Endodermal cell (in vitro differentiated cells): Measurements from ENCODE around the gene DESI1. TPM values are rescaled to one million over a fixed set of nuclear protein-coding genes. Genes with fewer than 3 reads are reported as not detected.
"Not testable (repeated sequence)": the region's sequence is repeated elsewhere in the genome, so short reads cannot be mapped to it uniquely, and the experiment has no call there.

Experiments used
- DNase-seq: peaks from one replicate; pipeline ENCODE4 v3.0.0-alpha.2; 2017
- H3K27ac ChIP-seq: 2 replicates; pipeline ENCODE4 v1.5.1; 2013; ENCODE audit warnings: mild to moderate bottlenecking, low read depth, low read length, moderate library complexity
- H3K27me3 ChIP-seq: 2 replicates; pipeline ENCODE4 v1.6.1; 2013; ENCODE audit warnings: mild to moderate bottlenecking, low read length, moderate library complexity; ENCODE audit not compliant: insufficient read depth, control insufficient read depth, poor library complexity, severe bottlenecking
- H3K36me3 ChIP-seq: 2 replicates; pipeline ENCODE4 v1.7.0; 2013; ENCODE audit warnings: mild to moderate bottlenecking, low read length, moderate library complexity; ENCODE audit not compliant: control insufficient read depth, insufficient read depth
- H3K4me1 ChIP-seq: one replicate; pipeline ENCODE4 v1.7.0; 2013; ENCODE audit warnings: low read length; ENCODE audit not compliant: control insufficient read depth, insufficient read depth
- H3K4me3 ChIP-seq: 2 replicates; pipeline ENCODE4 v1.5.1; 2013; ENCODE audit warnings: mild to moderate bottlenecking, low read length, moderate library complexity
- H3K9ac ChIP-seq: 2 replicates; pipeline ENCODE4 v1.6.1; 2013; ENCODE audit warnings: mild to moderate bottlenecking, low read length, moderate library complexity; ENCODE audit not compliant: poor library complexity, severe bottlenecking; ENCODE audit errors: extremely low read depth
- H3K9me3 ChIP-seq: 2 replicates; pipeline ENCODE4 v1.6.1; 2013; ENCODE audit warnings: mild to moderate bottlenecking, low read length, moderate library complexity; ENCODE audit not compliant: control insufficient read depth
- H3K27ac Mint-ChIP-seq: 2 replicates; pipeline ENCODE4 v1.8.0; 2020; ENCODE audit warnings: mixed read lengths
- H3K27me3 Mint-ChIP-seq: 2 replicates; pipeline ENCODE4 v1.8.0; 2021; ENCODE audit warnings: mild to moderate bottlenecking, mixed read lengths; ENCODE audit not compliant: insufficient read depth
- H3K36me3 Mint-ChIP-seq: 2 replicates; pipeline ENCODE4 v1.8.0; 2020; ENCODE audit warnings: low read depth, mixed read lengths
- H3K4me1 Mint-ChIP-seq: 2 replicates; pipeline ENCODE4 v1.8.0; 2020; ENCODE audit warnings: mixed read lengths
- H3K4me3 Mint-ChIP-seq: 2 replicates; pipeline ENCODE4 v1.8.0; 2020; ENCODE audit warnings: mild to moderate bottlenecking, moderate library complexity, mixed read lengths
- H3K9me3 Mint-ChIP-seq: 2 replicates; pipeline ENCODE4 v1.8.0; 2020; ENCODE audit warnings: mild to moderate bottlenecking, mixed read lengths
- CTCF ChIP-seq: fragments of 200-600 bp; sonication (generic); conservative IDR thresholded peaks from 2 replicates; pipeline ENCODE4 v1.5.0; 2021; ENCODE audit warnings: antibody characterized with exemption, mild to moderate bottlenecking
- WGBS, 2 experiments: methylation state at CpG; one replicate each; pipeline versions ENCODE4 v1.1.5 to v1.1.7; 2013; ENCODE audit warnings: missing lambda C conversion rate in 2 of 2, mixed read lengths in 1 of 2; ENCODE audit not compliant: insufficient coverage in 1 of 2, insufficient read length in 1 of 2; 5-methylcytosine and 5-hydroxymethylcytosine counted together
- total RNA-seq, 2 donors: library from RNA; stranded (reverse); fragmentation: NEBNext Ultra II Directional in 1 of 2; extraction: Animal tissue kit (Norgen Biotek cat#: 25700) in 1 of 2; gene quantifications; 2 replicates in 1 of 2; 3 replicates in 1 of 2; pipeline ENCODE4 v1.2.1, GENCODE V29; 2021

Gene DESI1
- total RNA-seq, 2 donors from 2014 or later, result 21.8 to 28.9 TPM

GRCh38 chr22:41597635-41597953, 23.2 kb downstream of the DESI1 start:
- peaks cover 17% of the 10 kb centered on the region for H3K36me3 Mint-ChIP-seq
- Histone ChIP-seq H3K36me3 (peaks cover 18% of the 10 kb centered on the region), H3K4me3 (no peak overlapping the region), H3K27ac (no peak overlapping the region), H3K9me3 (no peaks in the 10 kb centered on the region), H3K27me3 (no peaks in the 10 kb centered on the region), H3K9ac (no peak overlapping the region), H3K4me1 (peaks cover 5% of the 10 kb centered on the region)
- no peak for TF ChIP-seq CTCF
- DNase-seq, result no peak
- H3K9me3 Mint-ChIP-seq, result peaks cover 5% of the 10 kb centered on the region
- H3K27me3 Mint-ChIP-seq, result no peaks in the 10 kb centered on the region
- 96 to 100% methylated on average over 1 to 2 of the region's 2 CpGs for WGBS, 2 experiments
- H3K4me3 Mint-ChIP-seq, result no peak overlapping the region
- peaks cover 2% of the 10 kb centered on the region for H3K4me1 Mint-ChIP-seq
- H3K27ac Mint-ChIP-seq, result no peak overlapping the region

- H3K9ac ChIP-seq, result no peak overlapping the region
- Mint-ChIP-seq H3K36me3 (peaks cover 12% of the 10 kb centered on the region), H3K27me3 (no peaks in the 10 kb centered on the region), H3K4me1 (peaks cover 2% of the 10 kb centered on the region), H3K27ac (no peak overlapping the region), H3K4me3 (no peak overlapping the region), H3K9me3 (peaks cover 6% of the 10 kb centered on the region)
- WGBS, 2 experiments, result 66 to 67% methylated on average over 12 to 13 of the region's 13 CpGs
- H3K4me1 ChIP-seq, result peaks cover 5% of the 10 kb centered on the region
- H3K27me3 ChIP-seq, result no peaks in the 10 kb centered on the region
- DNase-seq, result peak; percentile 91
- peak; percentile 93 for TF ChIP-seq CTCF
- no peak overlapping the region for H3K4me3 ChIP-seq
- no peak overlapping the region for H3K27ac ChIP-seq
- no peaks in the 10 kb centered on the region for H3K9me3 ChIP-seq
- H3K36me3 ChIP-seq, result peaks cover 14% of the 10 kb centered on the region
Observed at GRCh38 chr22:41596776-41597634, 23.8 kb downstream of the DESI1 start.

- whole genome bisulfite sequencing, 2 experiments, result 90% methylated on average over 5 of the region's 5 CpGs; no CpG with 5 or more reads in 1 of the 2 experiments
- DNase-seq, result no peak
- Histone ChIP-seq H3K9ac (no peak overlapping the region), H3K27ac (no peak overlapping the region), H3K4me3 (no peak overlapping the region), H3K36me3 (peaks cover 7% of the 10 kb centered on the region), H3K27me3 (no peaks in the 10 kb centered on the region), H3K4me1 (peaks cover 5% of the 10 kb centered on the region), H3K9me3 (no peaks in the 10 kb centered on the region)
- Mint-ChIP-seq H3K4me3 (no peak overlapping the region), H3K27me3 (no peaks in the 10 kb centered on the region), H3K27ac (no peak overlapping the region), H3K4me1 (peaks cover 2% of the 10 kb centered on the region), H3K9me3 (peaks cover 6% of the 10 kb centered on the region), H3K36me3 (peaks cover 9% of the 10 kb centered on the region)
- no peak for TF ChIP-seq CTCF
Observed at GRCh38 chr22:41595703-41596102, 25.1 kb downstream of the DESI1 start.

GRCh38 chr22:41593336-41593960, 27.4 kb downstream of the DESI1 start:
- H3K9ac ChIP-seq, H3K27ac ChIP-seq, H3K4me1 ChIP-seq, H3K4me3 ChIP-seq, H3K27ac Mint-ChIP-seq, H3K36me3 ChIP-seq, H3K4me3 Mint-ChIP-seq, H3K4me1 Mint-ChIP-seq, H3K27me3 ChIP-seq, H3K9me3 Mint-ChIP-seq, H3K27me3 Mint-ChIP-seq, H3K9me3 ChIP-seq, H3K36me3 Mint-ChIP-seq: not testable (repeated sequence)
- DNase-seq, result peak; percentile 41
- WGBS, 2 experiments, result 95 to 97% methylated on average over 31 to 51 of the region's 51 CpGs
